Thyroid gland (tissue), 4 donors: Measurements from ENCODE around the gene PDE11A. TPM values are rescaled to one million over a fixed set of nuclear protein-coding genes. Genes with fewer than 3 reads are reported as not detected.

Source experiments
- DNase-seq, 2 donors: peaks; one replicate each; pipeline ENCODE4 v3.0.0-alpha.2; 2019
- H3K27ac ChIP-seq, 3 donors: fragments of 200-600 bp; sonication (generic); 1 replicate in 2 of 3; 2 replicates in 1 of 3; pipeline ENCODE4 v1.5.1; 2016 to 2019; ENCODE audit warnings: mild to moderate bottlenecking in 1 of 3, moderate library complexity in 1 of 3
- H3K27me3 ChIP-seq: fragments of 200-600 bp; sonication (generic); one replicate; pipeline ENCODE4 v1.5.1; 2019
- H3K36me3 ChIP-seq, 2 donors: fragments of 200-600 bp; sonication (generic); one replicate each; pipeline ENCODE4 v1.5.1; 2016 to 2019
- H3K4me1 ChIP-seq, 2 donors: fragments of 200-600 bp; sonication (generic); one replicate each; pipeline ENCODE4 v1.5.1; 2017 to 2019
- H3K4me3 ChIP-seq, 3 donors: fragments of 200-600 bp; sonication (generic); replicated peaks in 1 of 3; 1 replicate in 2 of 3; 2 replicates in 1 of 3; pipeline ENCODE4 v1.5.1; 2016; ENCODE audit warnings: mild to moderate bottlenecking in 1 of 3
- H3K9me3 ChIP-seq: fragments of 200-600 bp; sonication (generic); one replicate; pipeline ENCODE4 v1.5.1; 2017
- POLR2A ChIP-seq, 2 donors: fragments of 450-650 bp; IDR thresholded peaks; one replicate each; pipeline ENCODE4 v1.6.1; 2017; ENCODE audit warnings: antibody characterized with exemption in 2 of 2, mild to moderate bottlenecking in 2 of 2, moderate library complexity in 1 of 2
- WGBS, 2 donors: methylation state at CpG; one replicate each; pipeline ENCODE4 v1.1.5; 2017; 5-methylcytosine and 5-hydroxymethylcytosine counted together
- intact Hi-C: fragments of 100-400 bp; cut with DNase I; formaldehyde crosslinking; loops from one replicate; pipeline ENCODE4 v1.15.1; 2023
- total RNA-seq, 4 donors: library from RNA; depleted of rRNA; stranded (reverse); fragments of >200 nt; gene quantifications; one replicate each; pipeline ENCODE4 v1.2.3, GENCODE V29; 2016
- TF ChIP-seq, protein P1 (sequence below), 6 experiments: fragments of 200-600 bp in 3 of 6; fragments of 450-650 bp in 3 of 6; sonication (generic) in 3 of 6; IDR thresholded peaks; one replicate each; pipeline ENCODE4 v1.5.1; 2016 to 2019; ENCODE audit warnings: antibody characterized with exemption in 6 of 6, mild to moderate bottlenecking in 2 of 6, inconsistent platforms in 1 of 6, moderate library complexity in 1 of 6

The PDE11A gene
- total RNA-seq, 4 donors from 2014 or later = 2.2 to 4.0 (median 3.0) TPM

DNA sequence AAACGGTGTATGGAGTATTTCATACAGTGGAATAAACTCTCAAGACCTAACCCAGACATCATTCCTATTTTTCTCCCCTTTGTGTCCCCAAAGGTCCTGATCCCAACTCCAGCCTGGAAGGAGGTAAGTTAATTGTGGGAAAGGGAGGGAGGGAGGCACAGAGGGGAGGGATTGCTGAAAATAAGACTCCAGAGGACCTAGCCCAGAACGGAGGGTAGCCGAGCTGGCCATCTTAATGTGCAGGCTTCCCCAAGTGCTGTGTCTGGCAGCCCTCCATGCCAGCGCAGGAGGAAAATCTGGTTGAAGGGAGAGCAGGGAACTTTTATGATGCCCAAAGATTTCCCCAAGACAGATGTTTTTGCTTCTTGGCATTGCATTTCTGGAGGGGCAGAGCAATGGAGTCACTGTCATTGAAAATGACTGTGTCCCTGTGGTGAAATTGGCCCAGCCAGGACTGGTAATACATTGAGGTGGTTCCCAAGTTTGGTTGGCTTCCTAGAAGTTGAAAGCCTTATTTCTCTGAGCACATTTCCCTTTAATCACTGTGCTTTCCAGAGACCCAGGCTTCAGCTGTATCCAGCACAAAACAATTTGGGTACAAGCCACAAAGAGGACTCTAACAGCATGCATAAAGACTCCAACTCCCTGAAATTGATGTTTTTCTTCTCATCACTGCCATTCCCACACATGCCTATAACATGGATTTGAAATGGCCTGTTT is 477.3 kb downstream of the PDE11A start:
- no peaks in the 10 kb centered on the region for H3K36me3 ChIP-seq
- H3K27me3 ChIP-seq = no peaks in the 10 kb centered on the region
- H3K27ac ChIP-seq = no peak overlapping the region
- no peak for TF ChIP-seq POLR2A (IDR thresholded peaks at IDR 0.05)
- TF ChIP-seq, protein P1, sequence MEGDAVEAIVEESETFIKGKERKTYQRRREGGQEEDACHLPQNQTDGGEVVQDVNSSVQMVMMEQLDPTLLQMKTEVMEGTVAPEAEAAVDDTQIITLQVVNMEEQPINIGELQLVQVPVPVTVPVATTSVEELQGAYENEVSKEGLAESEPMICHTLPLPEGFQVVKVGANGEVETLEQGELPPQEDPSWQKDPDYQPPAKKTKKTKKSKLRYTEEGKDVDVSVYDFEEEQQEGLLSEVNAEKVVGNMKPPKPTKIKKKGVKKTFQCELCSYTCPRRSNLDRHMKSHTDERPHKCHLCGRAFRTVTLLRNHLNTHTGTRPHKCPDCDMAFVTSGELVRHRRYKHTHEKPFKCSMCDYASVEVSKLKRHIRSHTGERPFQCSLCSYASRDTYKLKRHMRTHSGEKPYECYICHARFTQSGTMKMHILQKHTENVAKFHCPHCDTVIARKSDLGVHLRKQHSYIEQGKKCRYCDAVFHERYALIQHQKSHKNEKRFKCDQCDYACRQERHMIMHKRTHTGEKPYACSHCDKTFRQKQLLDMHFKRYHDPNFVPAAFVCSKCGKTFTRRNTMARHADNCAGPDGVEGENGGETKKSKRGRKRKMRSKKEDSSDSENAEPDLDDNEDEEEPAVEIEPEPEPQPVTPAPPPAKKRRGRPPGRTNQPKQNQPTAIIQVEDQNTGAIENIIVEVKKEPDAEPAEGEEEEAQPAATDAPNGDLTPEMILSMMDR (IDR thresholded peaks at IDR 0.05) = no peak
- 90% methylated on average over 4 of the region's 4 CpGs for WGBS, 2 donors
- H3K4me3 ChIP-seq = no peak overlapping the region
- H3K9me3 ChIP-seq = no peaks in the 10 kb centered on the region
- H3K4me1 ChIP-seq = no peaks in the 10 kb centered on the region
- no peak for DNase-seq
- intact Hi-C loops = no loop called here

DNA sequence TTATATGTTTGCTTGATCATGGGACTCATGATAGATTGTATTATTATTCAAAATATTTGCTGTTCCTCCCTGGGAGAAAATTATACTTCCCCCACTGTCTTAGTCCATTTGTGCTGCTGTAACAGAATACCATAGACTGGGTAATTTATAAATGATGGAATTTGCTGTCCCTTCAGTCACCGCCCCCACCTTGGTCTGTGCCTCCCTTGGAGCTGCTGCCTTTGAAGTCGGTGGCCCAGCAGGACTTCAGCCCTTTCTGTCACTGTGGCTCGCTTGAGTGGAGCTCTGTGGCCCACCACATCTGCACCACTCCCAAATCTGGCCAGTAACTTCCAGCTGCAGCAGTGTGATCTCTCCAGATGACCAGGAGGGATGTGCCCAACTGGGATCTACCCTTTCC is 479.2 kb downstream of the PDE11A start:
- Histone ChIP-seq H3K4me3 (no peak overlapping the region), H3K9me3 (no peaks in the 10 kb centered on the region), H3K36me3 (no peaks in the 10 kb centered on the region), H3K4me1 (no peaks in the 10 kb centered on the region), H3K27ac (no peak overlapping the region), H3K27me3 (no peaks in the 10 kb centered on the region)
- TF ChIP-seq POLR2A (IDR thresholded peaks at IDR 0.05) = no peak
- TF ChIP-seq, protein P1 (IDR thresholded peaks at IDR 0.05) = no peak
- intact Hi-C loops = no loop called here
- WGBS, 2 donors = 74 to 76% methylated on average over 3 of the region's 3 CpGs
- no peak for DNase-seq

DNA sequence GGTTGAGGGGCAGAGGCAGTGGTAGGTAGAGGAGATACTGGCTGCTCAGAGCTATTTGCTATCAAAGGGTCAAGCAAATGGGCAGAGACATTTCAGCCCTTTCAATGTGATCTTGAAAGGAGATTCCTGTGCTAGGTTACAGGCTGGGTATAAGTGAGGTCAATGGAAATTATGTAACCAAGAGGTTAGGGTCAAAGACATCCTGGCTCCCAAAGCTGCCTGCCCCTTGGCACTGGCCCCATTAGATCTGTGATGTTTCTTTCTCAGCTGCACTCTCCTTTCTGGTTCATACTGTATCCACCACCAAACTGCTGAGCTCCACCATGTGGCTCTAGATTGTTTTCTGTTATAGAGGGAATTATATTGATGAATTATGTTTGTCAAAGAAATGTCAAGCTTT is 479.6 kb downstream of the PDE11A start:
- DNase-seq = no peak
- TF ChIP-seq, protein P1 (IDR thresholded peaks at IDR 0.05) = no peak
- no peak for TF ChIP-seq POLR2A (IDR thresholded peaks at IDR 0.05)
- intact Hi-C loops = no loop called here

DNA sequence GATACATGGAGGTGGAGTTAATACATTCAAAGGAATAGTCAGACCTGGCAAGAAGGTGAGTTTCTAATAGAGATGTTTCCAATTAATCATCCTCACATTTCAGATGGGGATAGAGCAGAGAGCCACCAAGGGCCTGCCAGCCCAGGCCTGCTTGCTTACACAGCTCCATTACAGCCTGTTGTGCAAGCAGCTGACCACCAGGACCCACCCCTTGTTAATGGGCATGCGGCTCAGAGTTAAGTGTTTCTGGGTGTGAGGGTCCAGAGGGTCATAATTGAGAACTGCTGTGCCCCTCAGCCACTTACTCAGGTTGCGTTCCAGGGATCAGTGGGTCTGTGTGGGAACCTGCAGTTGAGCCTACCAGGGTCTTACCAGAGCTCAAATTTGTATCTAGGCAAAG is 480.2 kb downstream of the PDE11A start:
- no peak overlapping the region for H3K27ac ChIP-seq
- no peaks in the 10 kb centered on the region for H3K27me3 ChIP-seq
- no peak overlapping the region for H3K4me3 ChIP-seq
- no peaks in the 10 kb centered on the region for H3K36me3 ChIP-seq
- TF ChIP-seq, protein P1 (IDR thresholded peaks at IDR 0.05) = no peak
- TF ChIP-seq POLR2A (IDR thresholded peaks at IDR 0.05) = no peak
- no peaks in the 10 kb centered on the region for H3K9me3 ChIP-seq
- DNase-seq = no peak
- WGBS, 2 donors = 79 to 100% methylated on average over 2 of the region's 2 CpGs
- H3K4me1 ChIP-seq = no peaks in the 10 kb centered on the region
- intact Hi-C loops = no loop called here

More for the DNA sequence above, 479.6 kb downstream of the PDE11A start:
- H3K9me3 ChIP-seq = no peaks in the 10 kb centered on the region
- no peak overlapping the region for H3K4me3 ChIP-seq
- H3K27ac ChIP-seq = no peak overlapping the region
- H3K4me1 ChIP-seq = no peaks in the 10 kb centered on the region
- no peaks in the 10 kb centered on the region for H3K27me3 ChIP-seq
- H3K36me3 ChIP-seq = no peaks in the 10 kb centered on the region

DNA sequence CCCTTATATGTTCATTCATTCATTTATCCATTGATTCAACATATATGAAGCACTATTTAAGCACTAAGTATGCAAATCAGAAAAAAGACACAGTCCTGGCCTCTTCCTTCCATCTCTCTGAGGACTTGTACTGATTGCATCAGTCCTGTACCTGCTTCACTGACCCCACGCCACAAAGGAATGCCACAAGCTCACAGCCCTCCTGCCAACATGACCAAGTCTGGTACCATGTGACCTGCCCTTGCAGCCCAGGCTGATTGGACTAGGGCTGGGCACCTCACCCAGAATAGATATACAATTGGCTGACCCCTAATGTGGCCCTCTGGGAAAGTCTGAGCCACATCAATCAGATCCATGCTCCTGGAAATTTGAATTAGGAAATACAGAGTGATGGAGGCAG is 483.4 kb downstream of the PDE11A start:
- peak; percentile 43 to 48 for DNase-seq
- H3K4me1 ChIP-seq = no peaks in the 10 kb centered on the region
- 44 to 67% methylated on average over 1 of the region's 1 CpG for WGBS, 2 donors
- TF ChIP-seq POLR2A (IDR thresholded peaks at IDR 0.05) = no peak
- TF ChIP-seq, protein P1 (IDR thresholded peaks at IDR 0.05) = no peak
- intact Hi-C loops = no loop called here
- no peaks in the 10 kb centered on the region for H3K36me3 ChIP-seq
- H3K4me3 ChIP-seq = no peak overlapping the region
- H3K27me3 ChIP-seq = no peaks in the 10 kb centered on the region
- no peaks in the 10 kb centered on the region for H3K9me3 ChIP-seq
- H3K27ac ChIP-seq = no peak overlapping the region
